Measurements from ENCODE around the gene SLC9A9. TPM values are rescaled to one million over a fixed set of nuclear protein-coding genes. Genes with fewer than 3 reads are reported as not detected.

SLC9A9 gene
- total and polyA plus RNA-seq, 9 of the 15 experiments (the other 6 are each of a cell fraction or from before 2014, with no cell fraction given): 0.03 to 0.13 TPM; not detected in 7

- Histone ChIP-seq H3K79me2 (ENCODE audit: control insufficient read depth, insufficient read depth, low read length) (no peaks in the 10 kb centered on the region), H3K9ac (ENCODE audit: insufficient read depth in 1 of 2, low read depth in 2 of 2, low read length in 2 of 2) (no peak overlapping the region), H2AFZ (ENCODE audit: low read depth, low read length) (no peak overlapping the region), H3K4me3 (no peak overlapping the region), H3K27me3 (ENCODE audit: control insufficient read depth in 2 of 2, insufficient read depth in 2 of 2, low read length in 2 of 2) (no peaks in the 10 kb centered on the region), H3K36me3 (ENCODE audit: control insufficient read depth, insufficient read depth, low read length) (no peaks in the 10 kb centered on the region), H4K20me1 (replicated peaks; ENCODE audit: control insufficient read depth, insufficient read depth, low read length) (no peaks in the 10 kb centered on the region), H3K9me1 (ENCODE audit: control insufficient read depth, insufficient read depth, low read length) (no peaks in the 10 kb centered on the region), H3K4me2 (ENCODE audit: insufficient read depth, low read length) (no peak overlapping the region), H3K27ac (ENCODE audit: extremely low read depth, low read depth, low read length) (no peak overlapping the region), H3K4me1 (replicated peaks in 1 of 2; ENCODE audit: control insufficient read depth in 2 of 2, insufficient read depth in 2 of 2, low read length in 2 of 2) (peaks cover 0 to 10% of the 10 kb centered on the region in 2 experiments; a peak in 3 of 5 replicates), H3K9me3 (replicated peaks; ENCODE audit: control insufficient read depth, insufficient read depth, low read depth, low read length) (no peaks in the 10 kb centered on the region)
- no TSS peak for BruUV-seq (replicated peaks)
- intact Hi-C loops (cut with micrococcal nuclease) (no loop called here), in situ Hi-C loops (cut with MboI) (no loop called here)
- 90% methylated on average over 3 of the region's 3 CpGs for WGBS (ENCODE audit: insufficient coverage, low coverage, missing lambda C conversion rate)
- ChIA-PET CTCF (ENCODE audit: low intra/inter-chr PET ratio) (no interaction called here), POLR2A (interaction anchor here (0.7 kb wide), 1 partner anchor 170 kb away, joined by 3 read pairs; no protein-coding TSS in a partner anchor)
- FAIRE-seq (no peak), DNase-seq (ENCODE audit: extremely low read depth in 1 of 4, low spot score in 3 of 4) (no peak), ATAC-seq (no peak)
- TF ChIP-seq FOXO4 (CRISPR knock-in tag; IDR thresholded peaks at IDR 0.05) (no peak), ZNF146 (CRISPR knock-in tag; IDR thresholded peaks at IDR 0.05; ENCODE audit: unreplicated experiment) (no peak), TCF7 (IDR thresholded peaks at IDR 0.05; ENCODE audit: borderline replicate concordance) (no peak), ZNF609 (CRISPR knock-in tag; IDR thresholded peaks at IDR 0.05; ENCODE audit: borderline replicate concordance) (no peak), ID3 (CRISPR knock-in tag; IDR thresholded peaks at IDR 0.05) (no peak), ID3 (tag; IDR thresholded peaks at IDR 0.05) (no peak), SMARCA4 (IDR thresholded peaks at IDR 0.05) (no peak), CBX3 (IDR thresholded peaks at IDR 0.05; ENCODE audit: borderline replicate concordance in 1 of 2, low read length in 2 of 2) (no peak), ZNF655 (CRISPR knock-in tag; IDR thresholded peaks at IDR 0.05) (no peak), JUND (IDR thresholded peaks at IDR 0.05; ENCODE audit: borderline replicate concordance, low read depth, low read length) (no peak), JUND (tag; IDR thresholded peaks at IDR 0.05; ENCODE audit: borderline replicate concordance, low read depth, low read length) (no peak), GATAD2B (IDR thresholded peaks at IDR 0.05; ENCODE audit: borderline replicate concordance) (no peak), MXD1 (CRISPR knock-in tag; IDR thresholded peaks at IDR 0.05; ENCODE audit: borderline replicate concordance, poor library complexity, severe bottlenecking) (no peak)
Observed at GRCh38 chr3:143235614-143236204, 612.6 kb downstream of the SLC9A9 start.
